Measurements from ENCODE around the gene FAM229A.

The FAM229A gene

GRCh38 chr1:32353886-32354570 is 8.3 kb downstream of the FAM229A start:
- TF ChIP-seq CEBPB (IDR thresholded peaks at IDR 0.05) (no peak), YY1 (IDR thresholded peaks at IDR 0.05; ENCODE audit: low read depth) (no peak), TEAD4 (IDR thresholded peaks at IDR 0.05) (no peak), MAX (IDR thresholded peaks at IDR 0.05) (no peak), ZBTB7A (IDR thresholded peaks at IDR 0.05; ENCODE audit: low read depth) (no peak), TCF12 (IDR thresholded peaks at IDR 0.05; ENCODE audit: low read depth) (no peak), TAF1 (IDR thresholded peaks at IDR 0.05; ENCODE audit: low read depth) (no peak), RAD21 (IDR thresholded peaks at IDR 0.05; ENCODE audit: low read depth) (no peak), EP300 (IDR thresholded peaks at IDR 0.05; ENCODE audit: borderline replicate concordance) (no peak), REST (IDR thresholded peaks at IDR 0.05; ENCODE audit: low read depth) (no peak), EGR1 (IDR thresholded peaks at IDR 0.05) (no peak), CREB1 (IDR thresholded peaks at IDR 0.05; ENCODE audit: low read depth) (no peak), FOXM1 (IDR thresholded peaks at IDR 0.05; ENCODE audit: borderline replicate concordance, low read depth) (no peak), NFIC (IDR thresholded peaks at IDR 0.05) (no peak)
- TF ChIP-seq, protein P1, sequence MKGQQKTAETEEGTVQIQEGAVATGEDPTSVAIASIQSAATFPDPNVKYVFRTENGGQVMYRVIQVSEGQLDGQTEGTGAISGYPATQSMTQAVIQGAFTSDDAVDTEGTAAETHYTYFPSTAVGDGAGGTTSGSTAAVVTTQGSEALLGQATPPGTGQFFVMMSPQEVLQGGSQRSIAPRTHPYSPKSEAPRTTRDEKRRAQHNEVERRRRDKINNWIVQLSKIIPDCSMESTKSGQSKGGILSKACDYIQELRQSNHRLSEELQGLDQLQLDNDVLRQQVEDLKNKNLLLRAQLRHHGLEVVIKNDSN (IDR thresholded peaks at IDR 0.05) = no peak

- TF ChIP-seq RAD21 (IDR thresholded peaks at IDR 0.05; ENCODE audit: low read depth) (no peak), TEAD4 (IDR thresholded peaks at IDR 0.05) (no peak), FOXM1 (IDR thresholded peaks at IDR 0.05; ENCODE audit: borderline replicate concordance, low read depth) (no peak), TAF1 (IDR thresholded peaks at IDR 0.05; ENCODE audit: low read depth) (no peak), EP300 (IDR thresholded peaks at IDR 0.05; ENCODE audit: borderline replicate concordance) (no peak), CREB1 (IDR thresholded peaks at IDR 0.05; ENCODE audit: low read depth) (no peak), ZBTB7A (IDR thresholded peaks at IDR 0.05; ENCODE audit: low read depth) (no peak), MAX (IDR thresholded peaks at IDR 0.05) (no peak), REST (IDR thresholded peaks at IDR 0.05; ENCODE audit: low read depth) (no peak), CEBPB (IDR thresholded peaks at IDR 0.05) (no peak), NFIC (IDR thresholded peaks at IDR 0.05) (no peak), EGR1 (IDR thresholded peaks at IDR 0.05) (no peak), TCF12 (IDR thresholded peaks at IDR 0.05; ENCODE audit: low read depth) (no peak), YY1 (IDR thresholded peaks at IDR 0.05; ENCODE audit: low read depth) (no peak)
- TF ChIP-seq, protein P1 (IDR thresholded peaks at IDR 0.05) = no peak
Measured at GRCh38 chr1:32353431-32353830, 8.9 kb downstream of the FAM229A start.

- no peak for TF ChIP-seq RAD21 (IDR thresholded peaks at IDR 0.05; ENCODE audit: low read depth)
- no peak for TF ChIP-seq EGR1 (IDR thresholded peaks at IDR 0.05)
- no peak for TF ChIP-seq EP300 (IDR thresholded peaks at IDR 0.05; ENCODE audit: borderline replicate concordance)
- no peak for TF ChIP-seq TAF1 (IDR thresholded peaks at IDR 0.05; ENCODE audit: low read depth)
- TF ChIP-seq FOXM1 (IDR thresholded peaks at IDR 0.05; ENCODE audit: borderline replicate concordance, low read depth) = no peak
- TF ChIP-seq CEBPB (IDR thresholded peaks at IDR 0.05) = no peak
Measured at GRCh38 chr1:32352831-32353383, 9.4 kb downstream of the FAM229A start.

DNA sequence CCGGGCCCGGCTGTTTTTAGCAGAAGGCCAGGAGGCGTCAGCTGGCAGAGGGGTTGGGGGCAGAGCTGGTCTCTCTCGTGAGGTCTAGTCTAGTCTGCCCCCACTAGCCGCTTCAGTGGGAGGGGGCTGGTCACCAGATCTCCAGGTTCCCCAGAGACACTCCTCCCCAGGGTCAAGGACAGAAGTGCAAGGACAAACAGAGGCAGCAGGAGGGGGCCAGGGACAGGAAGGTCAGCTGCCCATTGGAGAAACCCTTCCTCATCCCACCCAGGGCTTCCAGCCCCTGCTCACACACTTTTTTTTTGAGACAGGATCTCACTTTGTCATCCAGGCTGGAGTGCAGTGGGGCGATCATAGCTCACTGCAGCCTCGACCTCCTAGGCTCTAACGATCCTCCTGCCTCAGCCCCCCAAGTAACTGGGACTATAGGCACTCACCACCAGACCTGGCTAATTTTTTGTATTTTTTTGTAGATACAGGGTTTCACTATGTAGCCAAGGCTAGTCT is 10.0 kb downstream of the FAM229A start:
- no peak for TF ChIP-seq TEAD4 (IDR thresholded peaks at IDR 0.05)
- no peak for TF ChIP-seq TAF1 (IDR thresholded peaks at IDR 0.05; ENCODE audit: low read depth)
- no peak for TF ChIP-seq TCF12 (IDR thresholded peaks at IDR 0.05; ENCODE audit: low read depth)
- TF ChIP-seq CREB1 (IDR thresholded peaks at IDR 0.05; ENCODE audit: low read depth) = no peak
- no peak for TF ChIP-seq MAX (IDR thresholded peaks at IDR 0.05)
- TF ChIP-seq CEBPB (IDR thresholded peaks at IDR 0.05) = no peak
- TF ChIP-seq, protein P1 (IDR thresholded peaks at IDR 0.05) = no peak
- TF ChIP-seq FOXM1 (IDR thresholded peaks at IDR 0.05; ENCODE audit: borderline replicate concordance, low read depth) = no peak
- no peak for TF ChIP-seq YY1 (IDR thresholded peaks at IDR 0.05; ENCODE audit: low read depth)
- no peak for TF ChIP-seq ZBTB7A (IDR thresholded peaks at IDR 0.05; ENCODE audit: low read depth)
- no peak for TF ChIP-seq EP300 (IDR thresholded peaks at IDR 0.05; ENCODE audit: borderline replicate concordance)
- no peak for TF ChIP-seq EGR1 (IDR thresholded peaks at IDR 0.05)
- TF ChIP-seq RAD21 (IDR thresholded peaks at IDR 0.05; ENCODE audit: low read depth) = no peak
- TF ChIP-seq NFIC (IDR thresholded peaks at IDR 0.05) = no peak
- no peak for TF ChIP-seq REST (IDR thresholded peaks at IDR 0.05; ENCODE audit: low read depth)

Data from Ishikawa (cell line).